ENCODE results near the gene CDS2. TPM values are rescaled to one million over a fixed set of nuclear protein-coding genes. Genes with fewer than 3 reads are reported as not detected.

The CDS2 gene
- total RNA-seq, 1 experiment from 2014 or later: 31.2 TPM

DNA sequence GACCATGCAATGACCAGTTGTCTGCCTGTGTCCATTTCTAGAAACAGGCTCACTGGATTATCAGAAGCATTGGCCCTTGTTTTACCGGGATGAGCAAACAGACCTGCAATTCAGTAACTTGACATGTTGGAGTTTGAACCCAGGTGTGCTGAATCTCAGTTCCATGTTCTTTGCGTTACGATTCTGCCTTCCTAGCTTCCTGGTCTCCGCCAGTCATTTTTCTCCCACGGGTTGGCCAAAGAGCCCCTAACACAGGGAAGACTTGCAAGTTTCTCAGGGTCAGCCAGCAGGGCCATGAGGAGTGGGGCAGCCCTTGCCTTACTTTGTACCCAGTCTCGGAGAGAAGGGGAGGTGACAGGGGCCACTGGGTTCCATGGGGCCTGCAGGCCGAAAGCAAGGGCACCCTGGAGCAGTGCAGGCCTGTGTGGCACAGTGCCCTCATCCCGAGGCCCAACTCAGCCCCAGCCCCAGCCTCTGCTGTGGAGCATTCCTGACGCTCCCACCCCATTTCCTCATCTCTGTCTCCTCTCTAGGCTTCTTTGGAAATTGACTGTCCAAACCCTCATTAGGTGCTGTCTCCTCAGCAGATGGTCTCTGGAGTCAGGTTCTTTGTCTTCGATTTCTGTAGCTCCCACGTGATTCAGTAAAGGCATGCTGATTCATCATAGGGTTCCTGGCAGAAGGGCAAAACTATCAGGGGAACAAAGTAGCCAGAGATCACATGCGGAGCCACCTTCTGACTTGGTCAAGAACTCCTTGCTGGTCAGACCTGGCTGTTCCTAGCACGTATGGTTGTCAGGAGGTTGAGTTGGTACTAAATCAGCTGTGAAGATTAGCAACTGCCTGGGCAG, 23.6 kb downstream of the CDS2 start:
- Histone ChIP-seq H3K36me3 (peaks cover 5% of the 10 kb centered on the region; the same call in 1 of the 2 replicates), H3K27ac (no peak overlapping the region), H3K27me3 (replicated peaks) (no peaks in the 10 kb centered on the region), H3K4me1 (replicated peaks) (peaks cover 19% of the 10 kb centered on the region), H3K9me3 (replicated peaks) (no peaks in the 10 kb centered on the region), H3K4me3 (no peak overlapping the region)
- no peak for DNase-seq (ENCODE audit: low read depth in 1 of 2, low spot score in 2 of 2)

DNA sequence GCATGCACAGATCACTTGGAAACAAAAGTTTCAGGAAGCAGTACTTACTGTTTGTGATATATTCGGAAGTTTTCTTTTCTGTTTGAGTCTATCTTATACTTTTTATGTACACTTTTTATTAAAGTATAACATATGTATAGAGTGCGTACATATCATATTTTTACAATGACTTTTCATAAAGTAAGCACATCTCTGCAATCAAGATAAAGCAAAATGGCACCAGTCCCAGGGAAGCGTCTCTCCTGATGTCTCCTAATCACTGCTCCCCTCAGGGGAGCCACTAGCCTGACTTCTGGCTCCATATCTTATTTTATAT, 26.3 kb downstream of the CDS2 start:
- no peaks in the 10 kb centered on the region for H3K27me3 ChIP-seq (replicated peaks)
- no peak overlapping the region for H3K27ac ChIP-seq
- H3K4me3 ChIP-seq: no peak overlapping the region
- DNase-seq (ENCODE audit: low read depth in 1 of 2, low spot score in 2 of 2): no peak
- H3K4me1 ChIP-seq (replicated peaks): peaks cover 38% of the 10 kb centered on the region
- H3K36me3 ChIP-seq: peaks cover 5% of the 10 kb centered on the region; the same call in 1 of the 2 replicates
- H3K9me3 ChIP-seq (replicated peaks): no peaks in the 10 kb centered on the region

- Histone ChIP-seq H3K27me3 (replicated peaks) (no peaks in the 10 kb centered on the region), H3K36me3 (peaks cover 5% of the 10 kb centered on the region; the same call in 1 of the 2 replicates), H3K9me3 (replicated peaks) (no peaks in the 10 kb centered on the region), H3K4me1 (replicated peaks) (peaks cover 38% of the 10 kb centered on the region), H3K4me3 (no peak overlapping the region), H3K27ac (no peak overlapping the region)
- no peak for DNase-seq (ENCODE audit: low read depth in 1 of 2, low spot score in 2 of 2)
Observed at GRCh38 chr20:5153612-5154542, 27.1 kb downstream of the CDS2 start.

DNA sequence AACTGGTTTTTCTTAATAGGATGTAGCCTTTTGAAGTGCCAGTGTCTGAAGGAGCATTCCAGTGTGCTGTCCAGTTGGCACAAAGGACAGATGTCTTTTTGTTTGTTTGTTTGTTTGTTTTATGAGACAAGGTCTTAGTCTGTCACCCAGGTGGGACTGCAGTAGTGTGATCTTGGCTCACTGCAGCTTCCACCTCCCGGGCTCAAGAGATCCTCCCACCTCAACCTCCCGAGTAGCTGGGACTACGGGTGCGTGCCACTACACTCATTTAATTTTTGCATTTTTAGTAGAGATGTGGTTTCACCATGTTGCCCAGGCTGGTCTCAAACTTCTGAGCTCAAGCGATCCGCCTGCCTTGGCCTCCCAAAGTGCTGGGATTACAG, 27.7 kb downstream of the CDS2 start:
- Histone ChIP-seq H3K36me3 (peaks cover 5% of the 10 kb centered on the region; the same call in 1 of the 2 replicates), H3K27me3 (replicated peaks) (no peaks in the 10 kb centered on the region), H3K4me3 (no peak overlapping the region), H3K9me3 (replicated peaks) (no peaks in the 10 kb centered on the region), H3K4me1 (replicated peaks) (peaks cover 38% of the 10 kb centered on the region), H3K27ac (no peak overlapping the region)
- DNase-seq (ENCODE audit: low read depth in 1 of 2, low spot score in 2 of 2): no peak

- DNase-seq (ENCODE audit: low read depth in 1 of 2, low spot score in 2 of 2): no peak
- no peak overlapping the region for H3K27ac ChIP-seq
Observed at GRCh38 chr20:5155404-5155803, 28.6 kb downstream of the CDS2 start.

GRCh38 chr20:5156675-5157448, 30.1 kb downstream of the CDS2 start:
- Histone ChIP-seq H3K27ac (no peak overlapping the region), H3K4me3 (no peak overlapping the region)

More at GRCh38 chr20:5155404-5155803, 28.6 kb downstream of the CDS2 start:
- no peaks in the 10 kb centered on the region for H3K27me3 ChIP-seq (replicated peaks)
- H3K9me3 ChIP-seq (replicated peaks): no peaks in the 10 kb centered on the region
- peaks cover 4% of the 10 kb centered on the region; the same call in 1 of the 2 replicates for H3K36me3 ChIP-seq
- no peak overlapping the region for H3K4me3 ChIP-seq
- H3K4me1 ChIP-seq (replicated peaks): peaks cover 35% of the 10 kb centered on the region

GRCh38 chr20:5159928-5160327, 33.1 kb downstream of the CDS2 start:
- no peaks in the 10 kb centered on the region for H3K36me3 ChIP-seq
- no peak overlapping the region for H3K27ac ChIP-seq
- H3K9me3 ChIP-seq (replicated peaks): no peaks in the 10 kb centered on the region; the same call in 1 of the 2 replicates
- H3K4me1 ChIP-seq (replicated peaks): peaks cover 20% of the 10 kb centered on the region
- no peaks in the 10 kb centered on the region for H3K27me3 ChIP-seq (replicated peaks)
- DNase-seq (ENCODE audit: low read depth in 1 of 2, low spot score in 2 of 2): no peak
- no peak overlapping the region for H3K4me3 ChIP-seq

More at GRCh38 chr20:5156675-5157448, 30.1 kb downstream of the CDS2 start:
- DNase-seq (ENCODE audit: low read depth in 1 of 2, low spot score in 2 of 2): peak in 1 of 2 experiments; percentile 36
- H3K4me1 ChIP-seq (replicated peaks): peaks cover 30% of the 10 kb centered on the region
- H3K9me3 ChIP-seq (replicated peaks): no peaks in the 10 kb centered on the region; the same call in 1 of the 2 replicates
- H3K36me3 ChIP-seq: no peaks in the 10 kb centered on the region
- no peaks in the 10 kb centered on the region for H3K27me3 ChIP-seq (replicated peaks)

GRCh38 chr20:5160882-5161281, 34.1 kb downstream of the CDS2 start:
- no peak overlapping the region for H3K4me3 ChIP-seq
- H3K36me3 ChIP-seq: no peaks in the 10 kb centered on the region
- peaks cover 19% of the 10 kb centered on the region for H3K4me1 ChIP-seq (replicated peaks)
- no peak overlapping the region for H3K27ac ChIP-seq
- no peaks in the 10 kb centered on the region for H3K27me3 ChIP-seq (replicated peaks)
- no peaks in the 10 kb centered on the region; the same call in 1 of the 2 replicates for H3K9me3 ChIP-seq (replicated peaks)
- no peak for DNase-seq (ENCODE audit: low read depth in 1 of 2, low spot score in 2 of 2)

- H3K4me1 ChIP-seq (replicated peaks): peaks cover 11% of the 10 kb centered on the region
- no peaks in the 10 kb centered on the region for H3K36me3 ChIP-seq
- H3K27me3 ChIP-seq (replicated peaks): no peaks in the 10 kb centered on the region
- H3K4me3 ChIP-seq: no peak overlapping the region
- H3K9me3 ChIP-seq (replicated peaks): no peaks in the 10 kb centered on the region; the same call in 1 of the 2 replicates
- no peak overlapping the region for H3K27ac ChIP-seq
- no peak for DNase-seq (ENCODE audit: low read depth in 1 of 2, low spot score in 2 of 2)
Observed at GRCh38 chr20:5161536-5162164, 34.8 kb downstream of the CDS2 start.

DNA sequence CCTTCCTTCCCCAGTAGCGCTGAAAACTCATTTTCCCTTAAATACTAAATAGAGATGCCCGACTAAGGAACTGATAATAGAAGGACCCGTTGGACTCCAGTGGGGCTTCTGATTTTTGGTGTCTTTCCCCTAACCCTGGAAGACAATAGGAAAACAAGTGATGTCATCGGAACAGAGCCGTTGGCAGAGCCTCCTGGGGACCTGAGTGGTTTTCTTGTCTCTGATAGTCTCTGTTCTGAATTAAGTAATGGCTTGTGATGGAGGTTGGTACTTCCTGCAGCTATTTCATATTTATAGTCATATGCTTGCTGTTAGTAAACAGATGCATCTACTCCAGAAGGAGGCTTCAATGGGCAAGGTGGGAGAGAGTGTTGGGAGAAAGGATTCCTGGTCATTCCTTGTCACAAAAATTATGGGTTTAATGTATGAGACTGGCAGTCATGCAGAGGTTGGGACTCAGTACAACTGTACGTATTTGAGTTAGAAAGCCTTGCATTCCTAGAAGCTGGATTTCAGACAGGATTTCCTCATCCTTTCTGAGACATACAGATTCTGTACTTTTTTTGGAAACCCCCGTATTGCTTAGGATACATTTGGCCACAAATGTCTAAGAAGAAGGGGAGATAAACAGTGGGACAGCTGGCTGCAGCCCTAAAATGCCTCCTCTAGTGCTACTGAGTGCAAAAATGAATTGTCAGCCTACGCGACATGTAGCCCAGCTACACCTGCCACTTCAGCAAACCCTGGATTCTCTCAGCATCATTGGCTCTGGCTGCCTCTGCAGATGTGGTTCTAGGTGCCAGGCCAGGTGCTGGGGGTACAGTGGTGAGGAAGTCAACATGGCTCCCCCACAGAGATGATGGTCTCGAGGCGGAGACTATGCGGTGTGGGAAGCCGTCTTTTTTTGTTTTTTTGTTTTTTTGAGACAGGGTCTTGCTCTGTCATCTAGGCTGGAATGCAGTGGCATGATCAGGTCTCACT, 38.1 kb downstream of the CDS2 start:
- H3K36me3 ChIP-seq: no peaks in the 10 kb centered on the region
- no peaks in the 10 kb centered on the region; the same call in 1 of the 2 replicates for H3K9me3 ChIP-seq (replicated peaks)
- no peak overlapping the region for H3K4me3 ChIP-seq
- no peak overlapping the region for H3K27ac ChIP-seq
- no peak for DNase-seq (ENCODE audit: low read depth in 1 of 2, low spot score in 2 of 2)
- peaks cover 10% of the 10 kb centered on the region for H3K4me1 ChIP-seq (replicated peaks)
- H3K27me3 ChIP-seq (replicated peaks): no peaks in the 10 kb centered on the region

- Histone ChIP-seq H3K4me1 (replicated peaks) (peaks cover 10% of the 10 kb centered on the region), H3K4me3 (no peak overlapping the region), H3K27ac (no peak overlapping the region), H3K36me3 (0 out of 2 replicates have a peak, but pooled peaks cover 4% of the 10 kb centered on the region), H3K9me3 (replicated peaks) (no peaks in the 10 kb centered on the region), H3K27me3 (replicated peaks) (no peaks in the 10 kb centered on the region)
- DNase-seq (ENCODE audit: low read depth in 1 of 2, low spot score in 2 of 2): peak in 1 of 2 experiments; percentile 16
Observed at GRCh38 chr20:5168651-5169396, 42.0 kb downstream of the CDS2 start.

Data from SJSA1 (cell line).